GM19438 (cell line): ENCODE data around the gene PCSK1N.
"Not testable (repeated sequence)": the region's sequence is repeated elsewhere in the genome, so short reads cannot be mapped to it uniquely, and the experiment has no call there.

Experiments
- ATAC-seq: cut with Tn5 transposase; IDR thresholded peaks from one replicate; pipeline ENCODE4 v1.9.1; 2021; ENCODE audit warnings: low read depth; ENCODE audit not compliant: unreplicated experiment

The PCSK1N gene

DNA sequence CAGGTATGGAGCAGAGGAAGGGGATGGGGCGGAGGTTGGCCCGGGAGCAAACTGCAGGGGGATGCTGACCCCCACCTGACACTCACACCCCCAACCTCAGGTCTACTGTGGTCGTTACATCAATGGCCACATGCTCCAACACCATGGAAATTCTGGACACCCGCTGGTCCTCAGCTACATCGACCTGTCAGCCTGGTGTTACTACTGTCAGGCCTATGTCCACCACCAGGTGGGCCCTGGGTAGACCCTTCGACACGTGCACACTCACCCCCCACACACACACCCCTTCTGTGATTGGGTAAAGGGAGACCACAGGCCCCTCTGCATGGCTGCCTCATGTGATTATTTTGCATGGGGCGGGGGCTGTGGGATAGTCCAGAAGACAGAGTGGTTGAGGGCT, 11.3 kb downstream of the PCSK1N start:
- no peak for ATAC-seq

- ATAC-seq: no peak
These were observed 12.4 kb downstream of the PCSK1N start for GRCh38 chrX:48823053-48823452.

DNA sequence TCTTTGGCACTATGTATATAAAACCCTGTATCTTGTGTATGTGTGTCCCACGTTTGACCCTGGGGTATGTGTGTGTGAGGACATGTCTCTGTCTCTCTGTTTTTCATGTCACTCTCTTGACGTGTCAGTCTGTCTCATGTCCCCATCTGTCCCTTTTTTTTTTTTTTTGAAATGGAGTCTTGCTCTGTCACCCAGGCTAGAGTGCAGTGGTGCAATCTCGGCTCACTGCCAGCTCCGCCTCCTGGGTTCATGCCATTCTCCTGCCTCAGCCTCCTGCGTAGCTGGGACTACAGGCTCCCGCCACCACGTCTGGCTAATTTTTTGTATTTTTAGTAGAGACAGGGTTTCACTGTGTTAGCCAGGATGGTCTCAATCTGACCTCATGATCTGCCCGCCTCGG, 16.0 kb downstream of the PCSK1N start:
- not testable (repeated sequence) for ATAC-seq

GRCh38 chrX:48818866-48819265, 16.5 kb downstream of the PCSK1N start:
- no peak for ATAC-seq

- ATAC-seq: no peak
These were observed 17.3 kb downstream of the PCSK1N start for GRCh38 chrX:48818098-48818497.

- no peak for ATAC-seq
These were observed 19.2 kb downstream of the PCSK1N start for GRCh38 chrX:48816014-48816810.

- ATAC-seq: no peak
These were observed 20.1 kb downstream of the PCSK1N start for GRCh38 chrX:48815266-48815665.

DNA sequence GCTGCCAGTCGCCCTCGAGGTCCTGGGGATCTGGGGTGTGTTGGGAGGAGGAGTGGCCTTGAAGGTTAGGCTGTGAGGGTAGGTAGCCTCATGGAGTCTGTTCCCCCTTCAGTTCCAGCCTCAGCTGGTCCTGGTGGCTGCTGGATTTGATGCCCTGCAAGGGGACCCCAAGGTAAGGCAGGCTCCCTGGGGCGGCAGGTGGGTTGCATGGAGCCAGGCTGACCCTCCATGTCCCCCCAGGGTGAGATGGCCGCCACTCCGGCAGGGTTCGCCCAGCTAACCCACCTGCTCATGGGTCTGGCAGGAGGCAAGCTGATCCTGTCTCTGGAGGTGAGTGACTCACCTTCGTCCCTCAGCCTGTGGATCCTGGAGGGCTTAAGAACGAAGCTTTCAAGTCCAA, 20.7 kb downstream of the PCSK1N start:
- ATAC-seq: no peak

- no peak for ATAC-seq
These were observed 21.8 kb downstream of the PCSK1N start for GRCh38 chrX:48813644-48814043.

GRCh38 chrX:48806081-48806480, 29.3 kb downstream of the PCSK1N start:
- ATAC-seq: no peak

GRCh38 chrX:48802905-48803200, 32.6 kb downstream of the PCSK1N start:
- no peak for ATAC-seq

GRCh38 chrX:48802089-48802904, 33.1 kb downstream of the PCSK1N start:
- peak; percentile 47 for ATAC-seq

GRCh38 chrX:48801280-48802088, 33.9 kb downstream of the PCSK1N start, which contains the start of gene HDAC6:
HDAC6 (plus strand) TSS chrX:48802067; CDS start chrX:48802693, 626 bp downstream.
- ATAC-seq: peak; percentile 81

- no peak for ATAC-seq
These were observed 34.7 kb downstream of the PCSK1N start for GRCh38 chrX:48800574-48801279.

DNA sequence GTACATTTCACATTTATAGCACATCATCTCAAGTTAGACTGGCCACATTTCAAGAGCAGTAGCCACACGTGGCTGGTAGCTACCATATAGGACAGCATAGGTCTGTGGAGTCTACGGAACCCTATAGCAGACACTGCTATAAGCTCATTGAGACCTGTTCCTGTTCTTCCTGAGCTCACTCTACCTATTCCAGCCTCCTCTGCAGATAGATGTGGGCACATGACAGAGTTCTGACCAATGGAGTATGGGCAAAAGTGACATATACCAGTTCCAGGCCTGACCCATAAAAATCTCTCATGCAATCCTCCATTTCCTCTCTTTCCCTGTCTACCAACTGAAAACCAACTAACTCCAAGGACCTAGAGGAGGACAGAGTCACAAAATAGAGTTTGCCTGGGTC, 37.1 kb downstream of the PCSK1N start:
- ATAC-seq: no peak

GRCh38 chrX:48794911-48795515, 40.4 kb downstream of the PCSK1N start:
- ATAC-seq: no peak

GRCh38 chrX:48794340-48794910, 41.0 kb downstream of the PCSK1N start:
- no peak for ATAC-seq

DNA sequence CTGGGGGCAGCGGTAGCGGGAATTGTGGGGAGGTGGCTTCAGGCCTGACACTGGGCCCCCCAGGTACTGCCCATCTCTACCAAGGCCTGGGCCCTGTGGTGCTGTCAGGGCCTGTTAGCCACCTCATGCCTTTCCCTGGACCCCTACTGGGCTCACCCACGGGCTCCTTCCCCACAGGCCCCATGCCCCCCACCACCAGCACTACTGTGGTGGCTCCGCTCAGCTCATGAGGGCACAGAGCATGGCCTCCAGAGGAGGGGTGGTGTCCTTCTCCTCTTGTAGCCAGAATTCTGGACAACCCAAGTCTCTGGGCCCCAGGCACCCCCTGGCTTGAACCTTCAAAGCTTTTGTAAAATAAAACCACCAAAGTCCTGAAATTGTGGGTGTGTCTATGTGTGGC, 41.5 kb downstream of the PCSK1N start:
- no peak for ATAC-seq

DNA sequence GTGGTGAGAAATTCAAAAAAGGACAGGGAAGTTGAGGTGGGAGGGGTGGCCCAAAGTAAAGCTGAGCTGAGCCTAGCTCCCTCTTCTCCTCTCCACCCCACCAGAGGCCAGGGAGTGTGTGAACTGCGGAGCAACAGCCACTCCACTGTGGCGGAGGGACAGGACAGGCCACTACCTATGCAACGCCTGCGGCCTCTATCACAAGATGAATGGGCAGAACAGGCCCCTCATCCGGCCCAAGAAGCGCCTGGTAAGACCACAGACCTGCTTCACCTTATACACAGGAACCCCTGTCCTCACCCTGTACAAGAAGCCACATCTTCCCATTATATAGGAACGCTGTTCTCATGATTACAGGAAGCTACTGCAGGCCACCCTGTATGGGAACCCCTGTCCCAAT, 43.2 kb downstream of the PCSK1N start:
- ATAC-seq: no peak
